HG03280 (cell line): ENCODE data around the gene XPNPEP1.

Experiments used
- ATAC-seq: cut with Tn5 transposase; IDR thresholded peaks from one replicate; pipeline ENCODE4 v1.9.1; 2021; ENCODE audit warnings: mild to moderate bottlenecking, moderate library complexity; ENCODE audit not compliant: unreplicated experiment

XPNPEP1 gene

GRCh38 chr10:109895095-109895818, 28.1 kb downstream of the XPNPEP1 start:
- no peak for ATAC-seq

GRCh38 chr10:109894516-109894915, 28.8 kb downstream of the XPNPEP1 start:
- ATAC-seq = no peak

- no peak for ATAC-seq
Observed at GRCh38 chr10:109893386-109893785, 29.9 kb downstream of the XPNPEP1 start.

- no peak for ATAC-seq
Observed at GRCh38 chr10:109892931-109893330, 30.4 kb downstream of the XPNPEP1 start.

GRCh38 chr10:109892117-109892516, 31.2 kb downstream of the XPNPEP1 start:
- no peak for ATAC-seq

- no peak for ATAC-seq
Observed at GRCh38 chr10:109891105-109891504, 32.2 kb downstream of the XPNPEP1 start.

GRCh38 chr10:109889867-109890266, 33.4 kb downstream of the XPNPEP1 start:
- no peak for ATAC-seq

GRCh38 chr10:109887776-109888175, 35.5 kb downstream of the XPNPEP1 start:
- no peak for ATAC-seq

- ATAC-seq = no peak
Observed at GRCh38 chr10:109887243-109887642, 36.1 kb downstream of the XPNPEP1 start.

- ATAC-seq = no peak
Observed at GRCh38 chr10:109886781-109887140, 36.5 kb downstream of the XPNPEP1 start.

GRCh38 chr10:109886037-109886780, 37.1 kb downstream of the XPNPEP1 start:
- ATAC-seq = no peak

- ATAC-seq = peak; percentile 67
Observed at GRCh38 chr10:109883859-109884771, 39.2 kb downstream of the XPNPEP1 start.

GRCh38 chr10:109882251-109883057, 40.9 kb downstream of the XPNPEP1 start:
- no peak for ATAC-seq

GRCh38 chr10:109881769-109882057, 41.6 kb downstream of the XPNPEP1 start:
- ATAC-seq = no peak

GRCh38 chr10:109880886-109881768, 42.2 kb downstream of the XPNPEP1 start:
- ATAC-seq = no peak

- ATAC-seq = no peak
Observed at GRCh38 chr10:109877546-109877945, 45.8 kb downstream of the XPNPEP1 start.

GRCh38 chr10:109875828-109876821, 47.2 kb downstream of the XPNPEP1 start:
- no peak for ATAC-seq

GRCh38 chr10:109875151-109875568, 48.2 kb downstream of the XPNPEP1 start:
- no peak for ATAC-seq

GRCh38 chr10:109871476-109871875, 51.8 kb downstream of the XPNPEP1 start:
- ATAC-seq = no peak
